Mesenchymal stem cell (in vitro differentiated cells and primary cell): ENCODE results near the gene ANKFY1.
"Not testable (repeated sequence)": the region's sequence is repeated elsewhere in the genome, so short reads cannot be mapped to it uniquely, and the experiment has no call there.

Experiments
- DNase-seq: peaks from one replicate; pipeline ENCODE4 v3.0.0-alpha.2; 2013
- H2AFZ ChIP-seq: one replicate; pipeline ENCODE4 v1.6.1; 2013; ENCODE audit warnings: low read depth, mild to moderate bottlenecking, control low read depth, inconsistent platforms, low read length, moderate library complexity
- H2AK5ac ChIP-seq: 2 replicates; pipeline ENCODE4 v1.6.1; 2013; ENCODE audit warnings: low read length, moderate library complexity, mild to moderate bottlenecking, inconsistent platforms; ENCODE audit not compliant: severe bottlenecking
- H2BK120ac ChIP-seq: one replicate; pipeline ENCODE4 v1.6.1; 2013; ENCODE audit warnings: low read depth, mild to moderate bottlenecking, inconsistent platforms, low read length, moderate library complexity
- H2BK12ac ChIP-seq, 2 experiments: one replicate each; pipeline ENCODE4 v1.6.1; 2013; ENCODE audit warnings: inconsistent platforms in 2 of 2, low read length in 2 of 2, mild to moderate bottlenecking in 2 of 2, moderate library complexity in 2 of 2, control low read depth in 1 of 2
- H2BK15ac ChIP-seq: one replicate; pipeline ENCODE4 v1.6.1; 2013; ENCODE audit warnings: mild to moderate bottlenecking, low read depth, inconsistent platforms; ENCODE audit not compliant: poor library complexity, severe bottlenecking
- H2BK5ac ChIP-seq: 2 replicates; pipeline ENCODE4 v1.6.1; 2013; ENCODE audit warnings: low read depth, mild to moderate bottlenecking, low read length, control low read depth, inconsistent platforms; ENCODE audit not compliant: poor library complexity, severe bottlenecking
- H3K14ac ChIP-seq, 2 experiments: one replicate each; pipeline ENCODE4 v1.6.1; 2013; ENCODE audit warnings: inconsistent platforms in 2 of 2, low read length in 2 of 2, control low read depth in 1 of 2, mild to moderate bottlenecking in 1 of 2, moderate library complexity in 1 of 2
- H3K18ac ChIP-seq, 2 experiments: one replicate each; pipeline ENCODE4 v1.6.1; 2013; ENCODE audit warnings: inconsistent platforms in 2 of 2, low read length in 2 of 2, control low read depth in 1 of 2, low read depth in 1 of 2, mild to moderate bottlenecking in 1 of 2
- H3K23ac ChIP-seq, 2 experiments: one replicate each; pipeline ENCODE4 v1.6.1; 2013; ENCODE audit warnings: inconsistent platforms in 2 of 2, low read length in 2 of 2, mild to moderate bottlenecking in 2 of 2, moderate library complexity in 2 of 2, control low read depth in 1 of 2
- H3K27ac ChIP-seq: 2 replicates; pipeline ENCODE4 v1.5.1; 2013; ENCODE audit warnings: mild to moderate bottlenecking, moderate library complexity, low read length, control low read depth, inconsistent platforms; ENCODE audit not compliant: poor library complexity, severe bottlenecking
- H3K27me3 ChIP-seq, 2 experiments: 2 replicates each; pipeline versions ENCODE4 v1.6.1 to v1.7.0; 2013; ENCODE audit warnings: low read length in 2 of 2, mild to moderate bottlenecking in 2 of 2, moderate library complexity in 2 of 2, control low read depth in 1 of 2, inconsistent platforms in 1 of 2; ENCODE audit not compliant: control insufficient read depth in 1 of 2, insufficient read depth in 1 of 2
- H3K36me3 ChIP-seq, 2 experiments: 2 replicates each; pipeline versions ENCODE4 v1.6.1 to v1.7.0; 2013; ENCODE audit warnings: low read length in 2 of 2, control low read depth in 1 of 2, inconsistent platforms in 1 of 2, low read depth in 1 of 2, mild to moderate bottlenecking in 1 of 2; ENCODE audit not compliant: insufficient read depth in 2 of 2, control insufficient read depth in 1 of 2
- H3K4ac ChIP-seq, 2 experiments: one replicate each; pipeline ENCODE4 v1.6.1; 2013; ENCODE audit warnings: inconsistent platforms in 2 of 2, low read length in 2 of 2, mild to moderate bottlenecking in 2 of 2, moderate library complexity in 2 of 2, control low read depth in 1 of 2, low read depth in 1 of 2
- H3K4me1 ChIP-seq: 2 replicates; pipeline ENCODE4 v1.6.1; 2013; ENCODE audit warnings: low read depth, low read length, control low read depth; ENCODE audit not compliant: control insufficient read depth, insufficient read depth
- H3K4me2 ChIP-seq: 2 replicates; pipeline ENCODE4 v1.6.1; 2013; ENCODE audit warnings: low read length, mild to moderate bottlenecking, inconsistent platforms; ENCODE audit not compliant: poor library complexity, severe bottlenecking
- H3K4me3 ChIP-seq, 2 experiments: 2 replicates each; pipeline versions ENCODE4 v1.5.1 to v1.7.0; 2013; ENCODE audit warnings: low read length in 2 of 2, mild to moderate bottlenecking in 2 of 2, control low read depth in 1 of 2, low read depth in 1 of 2; ENCODE audit not compliant: insufficient read depth in 1 of 2
- H3K79me1 ChIP-seq: replicated peaks from 2 replicates; pipeline ENCODE4 v1.6.1; 2013; ENCODE audit warnings: mild to moderate bottlenecking, control low read depth, low read length, inconsistent platforms; ENCODE audit not compliant: poor library complexity, severe bottlenecking
- H3K9ac ChIP-seq: 2 replicates; pipeline ENCODE4 v1.7.0; 2013; ENCODE audit warnings: mild to moderate bottlenecking, low read length, moderate library complexity
- H3K9me3 ChIP-seq: 2 replicates; pipeline ENCODE4 v1.7.0; 2013; ENCODE audit warnings: mild to moderate bottlenecking, low read length; ENCODE audit not compliant: control insufficient read depth
- H4K8ac ChIP-seq: one replicate; pipeline ENCODE4 v1.6.1; 2013; ENCODE audit warnings: inconsistent platforms, mild to moderate bottlenecking, low read length, moderate library complexity
- H4K91ac ChIP-seq: one replicate; pipeline ENCODE4 v1.6.1; 2013; ENCODE audit warnings: mild to moderate bottlenecking, low read length, inconsistent platforms
- WGBS: methylation state at CpG from one replicate; pipeline ENCODE4 v1.1.7; 2013; ENCODE audit warnings: mixed read lengths; 5-methylcytosine and 5-hydroxymethylcytosine counted together

ANKFY1 gene

GRCh38 chr17:4261452-4261851 lies 2.3 kb downstream of the ANKFY1 start:
- DNase-seq, result no peak

GRCh38 chr17:4258867-4259266 lies 4.9 kb downstream of the ANKFY1 start:
- no peak overlapping the region for H2BK5ac ChIP-seq
- WGBS, result 100% methylated on average over 3 of the region's 3 CpGs
- H2AK5ac ChIP-seq, result no peak overlapping the region
- no peak for DNase-seq
- H2BK15ac ChIP-seq, result no peak overlapping the region
- no peak overlapping the region for H4K91ac ChIP-seq
- H4K8ac ChIP-seq, result no peak overlapping the region
- H3K9me3 ChIP-seq, result peaks cover 6% of the 10 kb centered on the region
- H3K18ac ChIP-seq, result no peak overlapping the region
- no peak overlapping the region for H3K4me3 ChIP-seq
- H3K79me1 ChIP-seq, result peaks cover 9% of the 10 kb centered on the region
- H3K9ac ChIP-seq, result no peak overlapping the region
- no peak overlapping the region for H3K14ac ChIP-seq
- H3K4me1 ChIP-seq, result peaks cover 21% of the 10 kb centered on the region
- peaks cover 8 to 18% of the 10 kb centered on the region in 2 experiments for H3K36me3 ChIP-seq
- H2BK120ac ChIP-seq, result no peak overlapping the region
- no peak overlapping the region for H2BK12ac ChIP-seq
- H3K23ac ChIP-seq, result no peak overlapping the region
- H3K4me2 ChIP-seq, result no peak overlapping the region
- H3K27me3 ChIP-seq, result no peaks in the 10 kb centered on the region
- no peak overlapping the region for H2AFZ ChIP-seq
- H3K27ac ChIP-seq, result no peak overlapping the region
- H3K4ac ChIP-seq, result no peak overlapping the region

More at GRCh38 chr17:4261452-4261851, 2.3 kb downstream of the ANKFY1 start:
- Histone ChIP-seq H3K27me3 (no peaks in the 10 kb centered on the region), H4K8ac (no peak overlapping the region), H3K18ac (no peak overlapping the region), H3K79me1 (peaks cover 11% of the 10 kb centered on the region), H3K36me3 (peaks cover 8 to 18% of the 10 kb centered on the region in 2 experiments), H3K4me3 (no peak overlapping the region), H3K9me3 (peaks cover 6% of the 10 kb centered on the region), H2AK5ac (peak overlapping the region; percentile 58), H2BK120ac (no peak overlapping the region), H3K4me2 (peak overlapping the region; percentile 20), H2AFZ (no peak overlapping the region), H4K91ac (no peak overlapping the region), H2BK5ac (no peak overlapping the region), H3K23ac (no peak overlapping the region), H3K9ac (no peak overlapping the region), H3K27ac (peak overlapping the region; percentile 29), H3K14ac (no peak overlapping the region), H3K4me1 (peaks cover 23% of the 10 kb centered on the region), H2BK15ac (no peak overlapping the region), H3K4ac (no peak overlapping the region), H2BK12ac (no peak overlapping the region)
- WGBS, result 94% methylated on average over 7 of the region's 8 CpGs

GRCh38 chr17:4256952-4257351 lies 6.8 kb downstream of the ANKFY1 start:
- Histone ChIP-seq H3K23ac (no peak overlapping the region), H4K91ac (no peak overlapping the region), H3K79me1 (peaks cover 10% of the 10 kb centered on the region), H3K4me1 (peaks cover 10% of the 10 kb centered on the region), H3K4ac (no peak overlapping the region), H2AFZ (no peak overlapping the region), H3K9me3 (peaks cover 6% of the 10 kb centered on the region), H2AK5ac (no peak overlapping the region), H2BK15ac (no peak overlapping the region), H3K4me2 (no peak overlapping the region), H2BK5ac (no peak overlapping the region), H3K27ac (no peak overlapping the region), H3K36me3 (peaks cover 8 to 18% of the 10 kb centered on the region in 2 experiments), H4K8ac (no peak overlapping the region), H3K14ac (no peak overlapping the region), H3K9ac (no peak overlapping the region), H2BK12ac (no peak overlapping the region), H3K27me3 (no peaks in the 10 kb centered on the region), H2BK120ac (no peak overlapping the region), H3K4me3 (no peak overlapping the region), H3K18ac (no peak overlapping the region)
- DNase-seq, result no peak
- WGBS, result 91% methylated on average over 2 of the region's 2 CpGs

GRCh38 chr17:4255271-4255670 lies 8.5 kb downstream of the ANKFY1 start:
- not testable (repeated sequence) for H3K4me2 ChIP-seq, H4K8ac ChIP-seq, H3K4me1 ChIP-seq, H3K9me3 ChIP-seq, DNase-seq, H2AFZ ChIP-seq, H3K23ac ChIP-seq, H2BK12ac ChIP-seq, H2BK5ac ChIP-seq, H3K27ac ChIP-seq, H2BK15ac ChIP-seq, H3K9ac ChIP-seq, H2BK120ac ChIP-seq, H3K14ac ChIP-seq, H3K4me3 ChIP-seq, H3K4ac ChIP-seq, H3K18ac ChIP-seq, H4K91ac ChIP-seq, H3K27me3 ChIP-seq, H2AK5ac ChIP-seq
- H3K36me3 ChIP-seq, result peaks cover 7 to 12% of the 10 kb centered on the region in 2 experiments
- H3K79me1 ChIP-seq, result peaks cover 13% of the 10 kb centered on the region
- over 99% methylated on average over 5 of the region's 6 CpGs for WGBS
